HL-60 (cell line): ENCODE measurements around the gene CIC.

Source experiments
- GABPA ChIP-seq: IDR thresholded peaks from 2 replicates; pipeline ENCODE4 v1.6.1; 2012; ENCODE audit warnings: low read depth
- POLR2AphosphoS5 ChIP-seq: IDR thresholded peaks from 2 replicates; pipeline ENCODE4 v1.6.1; 2012; ENCODE audit warnings: low read depth
- SPI1 ChIP-seq: IDR thresholded peaks from 2 replicates; pipeline ENCODE4 v1.6.1; 2012; ENCODE audit warnings: low read depth, mild to moderate bottlenecking, borderline replicate concordance
- TF ChIP-seq, protein P1 (sequence below): IDR thresholded peaks from 2 replicates; pipeline ENCODE4 v1.6.1; 2012; ENCODE audit warnings: low read depth; ENCODE audit not compliant: insufficient replicate concordance
- TF ChIP-seq, protein P2 (sequence below): IDR thresholded peaks from one replicate; pipeline ENCODE4 v1.5.1; 2011; ENCODE audit warnings: low read length, control low read depth, inconsistent platforms; ENCODE audit not compliant: insufficient read depth

DNA sequence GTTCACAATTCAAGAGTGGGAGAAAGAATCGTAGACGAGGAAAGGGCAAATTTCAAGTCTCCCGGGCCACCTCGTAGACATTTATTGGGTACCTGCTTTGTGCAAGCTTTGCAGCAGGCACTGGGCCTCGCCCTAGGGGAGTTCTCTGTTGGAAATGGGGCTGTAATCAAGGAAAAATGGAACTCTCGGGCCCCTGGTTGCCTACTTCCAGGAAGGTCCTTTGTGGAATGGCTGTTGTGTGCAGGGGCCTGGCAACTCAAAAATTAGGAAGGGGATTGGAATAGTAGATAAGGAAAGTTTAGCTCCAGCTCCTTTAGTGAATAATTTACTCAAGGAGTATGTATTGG lies 48.3 kb upstream of the CIC start:
- TF ChIP-seq, protein P1, sequence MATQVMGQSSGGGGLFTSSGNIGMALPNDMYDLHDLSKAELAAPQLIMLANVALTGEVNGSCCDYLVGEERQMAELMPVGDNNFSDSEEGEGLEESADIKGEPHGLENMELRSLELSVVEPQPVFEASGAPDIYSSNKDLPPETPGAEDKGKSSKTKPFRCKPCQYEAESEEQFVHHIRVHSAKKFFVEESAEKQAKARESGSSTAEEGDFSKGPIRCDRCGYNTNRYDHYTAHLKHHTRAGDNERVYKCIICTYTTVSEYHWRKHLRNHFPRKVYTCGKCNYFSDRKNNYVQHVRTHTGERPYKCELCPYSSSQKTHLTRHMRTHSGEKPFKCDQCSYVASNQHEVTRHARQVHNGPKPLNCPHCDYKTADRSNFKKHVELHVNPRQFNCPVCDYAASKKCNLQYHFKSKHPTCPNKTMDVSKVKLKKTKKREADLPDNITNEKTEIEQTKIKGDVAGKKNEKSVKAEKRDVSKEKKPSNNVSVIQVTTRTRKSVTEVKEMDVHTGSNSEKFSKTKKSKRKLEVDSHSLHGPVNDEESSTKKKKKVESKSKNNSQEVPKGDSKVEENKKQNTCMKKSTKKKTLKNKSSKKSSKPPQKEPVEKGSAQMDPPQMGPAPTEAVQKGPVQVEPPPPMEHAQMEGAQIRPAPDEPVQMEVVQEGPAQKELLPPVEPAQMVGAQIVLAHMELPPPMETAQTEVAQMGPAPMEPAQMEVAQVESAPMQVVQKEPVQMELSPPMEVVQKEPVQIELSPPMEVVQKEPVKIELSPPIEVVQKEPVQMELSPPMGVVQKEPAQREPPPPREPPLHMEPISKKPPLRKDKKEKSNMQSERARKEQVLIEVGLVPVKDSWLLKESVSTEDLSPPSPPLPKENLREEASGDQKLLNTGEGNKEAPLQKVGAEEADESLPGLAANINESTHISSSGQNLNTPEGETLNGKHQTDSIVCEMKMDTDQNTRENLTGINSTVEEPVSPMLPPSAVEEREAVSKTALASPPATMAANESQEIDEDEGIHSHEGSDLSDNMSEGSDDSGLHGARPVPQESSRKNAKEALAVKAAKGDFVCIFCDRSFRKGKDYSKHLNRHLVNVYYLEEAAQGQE: no peak
- TF ChIP-seq GABPA (no peak), POLR2AphosphoS5 (no peak), SPI1 (no peak)
- TF ChIP-seq, protein P2, sequence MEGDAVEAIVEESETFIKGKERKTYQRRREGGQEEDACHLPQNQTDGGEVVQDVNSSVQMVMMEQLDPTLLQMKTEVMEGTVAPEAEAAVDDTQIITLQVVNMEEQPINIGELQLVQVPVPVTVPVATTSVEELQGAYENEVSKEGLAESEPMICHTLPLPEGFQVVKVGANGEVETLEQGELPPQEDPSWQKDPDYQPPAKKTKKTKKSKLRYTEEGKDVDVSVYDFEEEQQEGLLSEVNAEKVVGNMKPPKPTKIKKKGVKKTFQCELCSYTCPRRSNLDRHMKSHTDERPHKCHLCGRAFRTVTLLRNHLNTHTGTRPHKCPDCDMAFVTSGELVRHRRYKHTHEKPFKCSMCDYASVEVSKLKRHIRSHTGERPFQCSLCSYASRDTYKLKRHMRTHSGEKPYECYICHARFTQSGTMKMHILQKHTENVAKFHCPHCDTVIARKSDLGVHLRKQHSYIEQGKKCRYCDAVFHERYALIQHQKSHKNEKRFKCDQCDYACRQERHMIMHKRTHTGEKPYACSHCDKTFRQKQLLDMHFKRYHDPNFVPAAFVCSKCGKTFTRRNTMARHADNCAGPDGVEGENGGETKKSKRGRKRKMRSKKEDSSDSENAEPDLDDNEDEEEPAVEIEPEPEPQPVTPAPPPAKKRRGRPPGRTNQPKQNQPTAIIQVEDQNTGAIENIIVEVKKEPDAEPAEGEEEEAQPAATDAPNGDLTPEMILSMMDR: no peak
